Stimulated activated naive CD8-positive, alpha-beta T cell treated with anti-CD3 and anti-CD28 coated beads, Interleukin-15, amount 100 ng/mL, for 72 hours (primary cell): Measurements from ENCODE around the gene CUTA.

ENCODE experiments used
- ATAC-seq: fragments of 150-1000 bp; cut with Tn5 transposase; 2 replicates; pipeline ENCODE4 v1.10.0; 2021; ENCODE audit warnings: mild to moderate bottlenecking, moderate library complexity
- DNase-seq, 2 donors: peaks; one replicate each; pipeline ENCODE4 v3.0.0; 2021 to 2022
- H3K27ac Mint-ChIP-seq, 2 donors: one replicate each; pipeline ENCODE4 v1.8.0; 2022; ENCODE audit warnings: mild to moderate bottlenecking in 2 of 2, mixed read lengths in 2 of 2, moderate library complexity in 2 of 2
- H3K27me3 Mint-ChIP-seq: one replicate; pipeline ENCODE4 v1.8.0; 2022; ENCODE audit warnings: mixed read lengths
- H3K4me1 Mint-ChIP-seq: one replicate; pipeline ENCODE4 v1.8.0; 2022; ENCODE audit warnings: mild to moderate bottlenecking, mixed read lengths
- H3K4me3 Mint-ChIP-seq, 2 donors: one replicate each; pipeline ENCODE4 v1.8.0; 2022; ENCODE audit warnings: mild to moderate bottlenecking in 2 of 2, mixed read lengths in 2 of 2, moderate library complexity in 1 of 2
- H3K9me3 Mint-ChIP-seq, 2 donors: one replicate each; pipeline ENCODE4 v1.8.0; 2022; ENCODE audit warnings: mixed read lengths in 2 of 2

The CUTA gene

DNA sequence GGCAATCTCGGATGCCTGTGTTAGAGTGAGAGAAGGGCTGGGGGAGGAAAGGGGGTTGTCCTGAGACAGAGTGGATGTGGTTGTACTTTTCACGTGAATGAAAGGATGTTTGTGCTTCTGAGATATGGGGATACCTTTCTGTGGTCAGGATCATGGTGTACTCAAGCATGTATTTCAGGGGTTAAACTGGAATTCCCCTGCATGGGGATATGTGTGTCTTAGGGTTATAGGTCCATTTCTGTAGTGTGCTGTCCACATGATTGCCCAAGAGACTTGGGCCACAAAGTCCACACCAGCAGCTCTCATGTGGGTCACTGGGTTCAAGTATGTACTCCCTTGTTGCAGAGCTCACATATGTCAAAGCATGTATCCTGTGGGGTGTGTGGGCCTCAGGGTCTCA, 12.4 kb upstream of the CUTA start:
- DNase-seq: no peak
- Mint-ChIP-seq H3K4me1 (peaks cover 66% of the 10 kb centered on the region), H3K27me3 (no peaks in the 10 kb centered on the region), H3K4me3 (peak overlapping the region; percentile 80 to 83), H3K9me3 (no peaks in the 10 kb centered on the region), H3K27ac (no peak overlapping the region)
- ATAC-seq: peak; percentile 20

DNA sequence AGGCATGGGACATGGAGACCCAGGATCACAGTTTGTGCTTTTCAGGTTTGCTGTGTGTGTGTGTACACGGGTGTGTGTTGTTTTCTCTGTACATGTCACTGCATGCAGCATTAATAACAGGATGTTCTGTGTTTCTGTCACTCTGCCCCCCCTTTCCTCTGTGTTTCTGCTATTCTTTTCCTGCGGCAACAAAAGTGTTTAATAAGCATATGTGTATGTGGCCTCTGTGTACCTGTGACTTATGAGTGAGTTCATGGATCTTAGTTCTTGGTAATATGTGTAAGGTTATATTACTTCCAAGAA, 11.8 kb upstream of the CUTA start:
- DNase-seq (no peak), ATAC-seq (no peak)
- H3K9me3 Mint-ChIP-seq: no peaks in the 10 kb centered on the region
- H3K4me1 Mint-ChIP-seq: peaks cover 72% of the 10 kb centered on the region
- no peaks in the 10 kb centered on the region for H3K27me3 Mint-ChIP-seq
- peak overlapping the region; percentile 80 to 83 for H3K4me3 Mint-ChIP-seq
- peak overlapping the region in 1 of 2 donors; percentile 35 for H3K27ac Mint-ChIP-seq

DNA sequence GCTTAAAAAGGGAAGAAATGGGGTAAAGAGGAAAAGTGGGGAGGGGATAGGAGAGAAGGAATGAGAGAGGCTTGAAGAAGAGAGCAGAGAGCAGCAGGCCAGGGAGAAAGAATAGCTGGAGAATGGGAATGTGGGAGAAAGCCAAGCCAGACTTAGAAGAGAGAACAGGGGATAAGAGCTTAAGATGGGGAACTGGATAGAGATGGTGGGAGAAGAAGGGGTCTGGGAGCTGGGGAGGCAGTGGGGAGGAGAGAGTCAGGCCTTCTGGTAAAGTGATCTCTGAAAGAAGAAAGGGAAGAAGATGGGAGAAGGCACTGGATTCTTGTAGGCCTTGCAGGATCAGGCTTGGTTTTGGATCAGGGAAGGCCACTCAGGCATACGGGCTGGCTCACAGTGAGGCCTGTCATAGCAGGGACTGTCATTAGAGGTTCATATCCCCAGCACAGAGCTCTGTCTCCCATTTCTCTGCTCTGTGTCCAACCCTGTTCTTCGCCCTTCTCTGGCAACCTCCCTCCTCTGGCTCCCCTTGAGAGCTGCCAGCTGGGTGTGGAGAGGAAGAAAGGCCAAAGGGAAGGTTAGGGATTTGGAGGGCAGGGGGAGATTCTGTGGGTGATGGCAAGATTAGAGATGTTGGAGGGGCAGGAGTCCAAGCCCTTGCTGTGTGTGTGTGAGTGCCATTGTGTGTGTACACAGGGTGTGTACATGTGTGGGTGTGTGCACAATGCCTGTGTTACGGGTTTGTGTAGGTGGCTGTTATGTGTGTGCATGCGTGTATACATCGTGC, 11.3 kb upstream of the CUTA start:
- Mint-ChIP-seq H3K27me3 (no peaks in the 10 kb centered on the region), H3K27ac (peak overlapping the region in 1 of 2 donors; percentile 7), H3K4me1 (peaks cover 78% of the 10 kb centered on the region), H3K9me3 (peaks cover 0 to under 1% of the 10 kb centered on the region in 2 donors), H3K4me3 (peak overlapping the region; percentile 80 to 83)
- DNase-seq (no peak), ATAC-seq (no peak)

DNA sequence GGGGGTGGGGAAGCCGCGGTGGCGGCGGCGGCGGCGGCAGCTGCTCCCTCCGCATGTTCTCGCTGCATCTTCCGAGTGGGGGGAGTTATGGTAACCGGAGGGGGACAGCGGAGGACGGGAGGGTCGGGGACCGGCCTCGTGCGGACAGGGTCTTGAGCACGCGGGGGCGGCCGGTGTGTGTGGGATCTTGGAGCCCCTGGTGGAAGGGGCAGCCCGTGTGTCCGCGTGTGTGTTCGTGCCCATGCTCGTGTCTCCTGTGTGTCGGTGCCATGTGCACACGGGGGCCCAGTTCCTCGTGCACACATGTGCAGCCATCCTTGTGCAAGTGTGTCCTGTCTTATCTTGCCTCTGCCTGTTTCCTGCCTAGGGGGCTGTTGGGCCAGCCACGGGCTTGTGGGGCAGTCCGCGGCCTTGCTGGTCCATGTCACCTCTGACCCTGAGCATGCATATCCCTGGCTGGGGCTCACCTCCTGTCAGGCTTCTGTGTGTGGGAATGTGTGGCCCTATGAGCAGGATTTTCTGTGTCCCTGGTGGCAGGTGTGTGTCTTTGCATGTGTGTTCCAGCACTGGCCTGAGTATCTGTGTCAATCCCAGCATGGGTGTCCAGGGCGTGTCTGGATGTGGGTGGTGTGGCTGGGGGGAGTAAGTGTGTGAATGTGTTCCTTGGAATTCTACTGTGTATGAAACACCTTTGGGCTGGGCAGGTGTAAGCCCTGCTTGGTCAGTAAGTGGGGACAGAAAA, 10.5 kb upstream of the CUTA start:
- peaks cover 81% of the 10 kb centered on the region for H3K4me1 Mint-ChIP-seq
- ATAC-seq (no peak), DNase-seq (peak; percentile 47 to 53)
- peak overlapping the region; percentile 42 to 73 for H3K27ac Mint-ChIP-seq
- H3K4me3 Mint-ChIP-seq: peak overlapping the region; percentile 80 to 83
- H3K9me3 Mint-ChIP-seq: peaks cover 0 to 8% of the 10 kb centered on the region in 2 donors
- no peaks in the 10 kb centered on the region for H3K27me3 Mint-ChIP-seq

DNA sequence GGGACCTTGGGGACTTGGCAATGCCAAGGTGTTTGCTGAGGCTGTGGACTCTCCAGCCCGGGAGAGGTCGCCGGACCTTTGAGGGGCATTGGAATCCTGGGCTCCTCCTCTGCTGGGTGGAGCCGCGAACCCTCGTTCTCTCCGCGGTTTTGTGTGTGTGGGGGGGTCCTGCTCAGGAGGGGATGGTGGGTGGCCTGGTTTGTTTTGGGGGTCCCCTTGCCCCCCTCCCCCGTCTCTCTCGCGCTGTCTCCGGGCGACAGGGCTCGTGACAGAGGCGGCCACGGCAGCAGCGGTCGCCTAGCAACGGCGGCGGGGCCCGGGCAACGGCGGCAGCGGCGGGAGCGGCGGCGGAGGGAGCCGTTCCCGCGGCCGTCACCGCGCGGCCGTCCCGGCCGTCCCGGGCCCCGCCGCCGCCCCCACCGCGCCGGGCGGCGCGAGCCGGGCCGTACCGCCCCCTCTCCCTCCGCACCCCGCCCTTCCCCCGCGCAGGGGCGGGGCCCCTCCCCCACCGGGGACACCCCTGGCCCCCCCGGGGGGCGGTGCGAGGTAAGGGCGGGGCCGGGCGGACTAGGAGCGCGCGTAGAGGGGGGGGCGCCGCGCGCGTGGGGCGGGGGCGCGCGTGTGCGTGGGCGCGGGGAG, 9.8 kb upstream of the CUTA start:
- Mint-ChIP-seq H3K4me1 (peaks cover 78% of the 10 kb centered on the region), H3K9me3 (peaks cover 0 to 9% of the 10 kb centered on the region in 2 donors), H3K27ac (peak overlapping the region; percentile 80 to 94), H3K27me3 (no peaks in the 10 kb centered on the region), H3K4me3 (peak overlapping the region; percentile 83 to 96)
- no peak for ATAC-seq
- peak in 1 of 2 donors; percentile 57 for DNase-seq

DNA sequence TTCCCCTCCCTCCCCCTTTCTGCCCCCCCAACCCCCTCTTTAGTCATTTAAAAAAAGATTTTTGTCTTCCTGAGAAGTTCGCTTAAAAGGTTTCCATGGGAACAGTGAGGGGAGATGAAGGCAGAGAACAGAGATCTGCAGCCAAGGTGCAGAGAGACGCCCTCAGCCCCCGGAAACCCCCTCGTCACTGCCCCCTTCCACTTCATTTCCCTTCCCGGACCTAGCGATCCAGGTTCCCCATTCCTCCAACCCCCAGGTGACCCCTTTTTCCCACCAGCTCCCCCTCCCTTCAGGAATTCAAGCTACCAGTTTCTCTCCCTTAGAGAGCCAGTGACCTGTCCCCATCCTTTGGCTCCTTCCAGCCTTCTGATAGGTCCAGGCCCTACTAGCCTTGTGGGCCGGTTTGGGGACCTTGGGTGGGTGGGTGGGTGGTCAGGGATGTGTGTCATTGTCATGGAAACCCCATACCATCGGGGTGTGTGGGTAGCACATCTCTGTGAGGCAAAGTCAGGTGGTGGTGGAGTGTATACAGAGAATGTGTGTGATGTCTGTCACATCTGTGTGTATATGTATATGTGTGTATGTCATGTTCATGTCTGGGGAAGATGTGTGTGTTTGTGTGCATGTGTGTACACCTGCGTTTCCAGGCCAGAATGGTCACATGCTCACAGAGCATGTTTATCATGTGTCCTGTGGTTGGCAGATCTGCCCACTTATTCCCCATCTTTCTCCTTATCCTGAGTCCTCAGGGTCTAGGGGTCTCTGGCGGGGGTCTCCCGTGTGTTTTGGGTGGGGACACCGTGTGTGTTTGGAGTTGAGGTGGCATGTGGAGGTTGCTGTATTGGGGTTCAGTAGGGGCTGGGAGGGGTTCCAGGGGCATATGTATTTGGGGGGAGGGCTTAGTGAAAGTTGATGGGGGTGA, 8.9 kb upstream of the CUTA start:
- Mint-ChIP-seq H3K4me3 (peak overlapping the region; percentile 83 to 96), H3K9me3 (peaks cover 0 to 9% of the 10 kb centered on the region in 2 donors), H3K4me1 (peaks cover 70% of the 10 kb centered on the region), H3K27me3 (no peaks in the 10 kb centered on the region), H3K27ac (peak overlapping the region; percentile 80 to 94)
- DNase-seq (peak in 1 of 2 donors; percentile 35), ATAC-seq (peak; percentile 31)

DNA sequence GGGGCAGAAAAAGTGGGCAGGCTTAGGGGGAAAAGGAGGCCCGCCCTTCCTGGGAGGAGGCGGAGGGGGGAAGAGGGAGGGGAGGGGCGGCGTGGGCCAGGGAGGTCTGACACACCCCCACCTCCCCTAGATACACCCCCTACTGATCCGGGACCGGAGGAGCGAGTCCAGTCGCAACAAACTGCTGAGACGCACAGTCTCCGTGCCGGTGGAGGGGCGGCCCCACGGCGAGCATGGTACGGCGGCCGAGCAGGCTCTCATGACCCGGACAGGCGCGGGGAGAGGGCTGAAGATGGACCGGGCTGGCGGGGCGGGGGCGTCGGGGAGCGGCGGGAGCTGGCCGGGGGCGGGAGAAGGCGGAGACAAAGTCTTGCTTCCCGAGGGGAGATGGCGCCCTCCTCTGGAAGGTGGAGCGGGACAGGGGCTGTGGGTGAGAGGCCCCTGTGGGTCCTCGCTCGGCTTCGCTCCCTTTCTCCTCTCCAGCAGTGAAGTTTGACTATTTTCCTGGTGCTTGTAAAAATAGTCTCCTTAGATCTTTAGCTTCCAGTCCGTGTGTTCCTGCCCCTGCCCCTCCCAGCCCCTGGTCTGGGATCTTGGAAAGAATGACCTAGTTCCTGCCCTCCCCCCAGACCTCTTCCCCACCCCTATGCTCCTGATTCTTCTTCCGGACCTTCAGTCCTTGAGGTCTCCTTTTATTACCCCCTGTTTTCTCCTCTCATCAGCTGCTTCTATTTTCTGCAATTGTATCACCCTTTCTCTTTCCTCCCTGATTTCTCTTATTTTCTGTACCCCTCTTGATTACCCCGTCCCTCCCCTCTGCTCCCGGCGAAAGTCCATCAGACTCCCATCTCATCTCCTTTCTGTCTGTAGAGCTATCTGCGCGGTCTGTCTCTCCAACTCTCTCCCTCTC, 8.0 kb upstream of the CUTA start:
- H3K4me3 Mint-ChIP-seq: peak overlapping the region; percentile 83 to 96
- peak; percentile 78 for ATAC-seq
- peak overlapping the region; percentile 52 to 67 for H3K27ac Mint-ChIP-seq
- H3K9me3 Mint-ChIP-seq: peaks cover 0 to 9% of the 10 kb centered on the region in 2 donors
- peak; percentile 80 to 88 for DNase-seq
- H3K27me3 Mint-ChIP-seq: no peaks in the 10 kb centered on the region
- H3K4me1 Mint-ChIP-seq: peaks cover 70% of the 10 kb centered on the region

DNA sequence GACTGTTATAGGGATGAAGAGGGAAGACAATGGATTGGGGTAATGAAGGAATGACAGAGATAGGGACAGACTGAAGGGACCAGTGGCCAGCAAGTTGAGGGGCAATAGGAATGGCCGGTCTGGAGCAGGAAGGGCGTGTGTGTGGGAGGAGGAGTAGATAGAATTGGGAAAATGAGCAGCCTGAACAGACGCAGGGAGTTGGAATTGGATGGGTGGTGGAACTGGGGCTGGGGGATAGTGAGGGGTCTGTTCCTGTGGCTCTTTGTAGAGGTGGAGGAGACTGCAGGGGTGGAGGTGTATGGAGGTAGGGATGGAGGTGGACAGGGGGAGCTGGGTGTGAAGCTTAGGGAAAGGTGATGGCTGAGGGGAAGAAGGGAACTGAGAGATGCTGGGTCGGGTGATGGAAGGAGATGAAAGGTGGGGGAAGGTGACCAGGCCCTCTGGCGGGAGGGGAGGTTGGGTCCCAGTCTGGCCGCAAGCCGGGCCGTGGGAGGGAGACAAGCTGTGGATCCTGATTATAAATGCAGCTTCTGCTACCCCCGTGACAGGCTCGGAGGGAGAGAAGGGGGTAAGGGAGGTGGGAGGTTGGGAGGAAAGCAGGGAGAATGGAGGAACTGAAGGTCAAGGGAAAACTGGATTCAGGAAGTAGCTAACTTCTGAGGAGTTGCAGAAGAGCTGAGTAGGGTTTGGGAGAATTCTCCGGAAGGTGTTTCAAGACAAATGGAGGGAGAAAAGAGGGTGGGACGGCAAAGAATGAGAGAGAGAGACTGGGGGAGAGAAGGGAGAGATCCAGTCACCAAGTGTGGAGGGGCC, 7.2 kb upstream of the CUTA start:
- no peaks in the 10 kb centered on the region for H3K27me3 Mint-ChIP-seq
- DNase-seq (no peak), ATAC-seq (no peak)
- H3K27ac Mint-ChIP-seq: peak overlapping the region; percentile 60 to 79
- H3K4me3 Mint-ChIP-seq: peak overlapping the region; percentile 83 to 96
- peaks cover 0 to 9% of the 10 kb centered on the region in 2 donors for H3K9me3 Mint-ChIP-seq
- H3K4me1 Mint-ChIP-seq: peaks cover 62% of the 10 kb centered on the region

DNA sequence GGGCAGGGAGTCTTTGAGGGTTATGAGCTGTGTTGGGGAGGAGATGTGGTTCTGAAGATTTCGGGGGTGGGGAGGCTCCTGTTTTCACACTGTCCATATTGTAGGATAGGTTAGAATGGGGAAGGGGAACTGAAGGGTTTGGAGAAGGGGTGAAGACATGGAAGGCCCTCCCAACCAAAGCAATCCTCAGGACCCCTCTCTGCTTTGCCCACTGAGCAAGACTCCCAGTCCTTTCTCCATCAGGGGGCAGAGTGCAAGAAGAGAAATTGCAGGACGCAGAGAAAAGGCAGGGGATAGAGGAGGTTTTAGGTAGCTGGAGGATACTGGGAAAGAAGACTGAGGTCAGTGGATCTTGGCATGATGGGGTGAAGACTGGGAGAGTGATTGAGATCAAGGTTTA, 5.9 kb upstream of the CUTA start:
- Mint-ChIP-seq H3K9me3 (peaks cover 0 to 9% of the 10 kb centered on the region in 2 donors), H3K27me3 (no peaks in the 10 kb centered on the region), H3K27ac (no peak overlapping the region), H3K4me3 (peak overlapping the region in 1 of 2 donors; percentile 96), H3K4me1 (peaks cover 60% of the 10 kb centered on the region)
- ATAC-seq (no peak), DNase-seq (no peak)

DNA sequence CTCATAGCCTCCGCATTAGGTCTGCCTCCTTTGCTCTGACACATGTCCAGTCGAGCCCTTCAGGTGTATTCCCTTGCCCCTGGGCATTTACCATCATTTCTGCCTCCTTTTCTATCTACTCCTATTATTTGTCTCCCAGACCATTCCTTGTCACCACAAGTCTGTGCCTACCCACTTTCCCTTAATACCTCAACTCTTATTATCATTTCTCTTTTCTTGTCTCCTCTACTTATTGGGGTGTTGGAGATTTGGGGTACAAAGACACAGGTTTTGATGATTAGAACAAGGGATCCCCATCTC, 3.4 kb upstream of the CUTA start:
- no peak overlapping the region for H3K27ac Mint-ChIP-seq
- peak overlapping the region; percentile 49 to 75 for H3K4me3 Mint-ChIP-seq
- ATAC-seq (no peak), DNase-seq (no peak)
- peaks cover 0 to 9% of the 10 kb centered on the region in 2 donors for H3K9me3 Mint-ChIP-seq
- H3K27me3 Mint-ChIP-seq: no peaks in the 10 kb centered on the region
- H3K4me1 Mint-ChIP-seq: peaks cover 60% of the 10 kb centered on the region

DNA sequence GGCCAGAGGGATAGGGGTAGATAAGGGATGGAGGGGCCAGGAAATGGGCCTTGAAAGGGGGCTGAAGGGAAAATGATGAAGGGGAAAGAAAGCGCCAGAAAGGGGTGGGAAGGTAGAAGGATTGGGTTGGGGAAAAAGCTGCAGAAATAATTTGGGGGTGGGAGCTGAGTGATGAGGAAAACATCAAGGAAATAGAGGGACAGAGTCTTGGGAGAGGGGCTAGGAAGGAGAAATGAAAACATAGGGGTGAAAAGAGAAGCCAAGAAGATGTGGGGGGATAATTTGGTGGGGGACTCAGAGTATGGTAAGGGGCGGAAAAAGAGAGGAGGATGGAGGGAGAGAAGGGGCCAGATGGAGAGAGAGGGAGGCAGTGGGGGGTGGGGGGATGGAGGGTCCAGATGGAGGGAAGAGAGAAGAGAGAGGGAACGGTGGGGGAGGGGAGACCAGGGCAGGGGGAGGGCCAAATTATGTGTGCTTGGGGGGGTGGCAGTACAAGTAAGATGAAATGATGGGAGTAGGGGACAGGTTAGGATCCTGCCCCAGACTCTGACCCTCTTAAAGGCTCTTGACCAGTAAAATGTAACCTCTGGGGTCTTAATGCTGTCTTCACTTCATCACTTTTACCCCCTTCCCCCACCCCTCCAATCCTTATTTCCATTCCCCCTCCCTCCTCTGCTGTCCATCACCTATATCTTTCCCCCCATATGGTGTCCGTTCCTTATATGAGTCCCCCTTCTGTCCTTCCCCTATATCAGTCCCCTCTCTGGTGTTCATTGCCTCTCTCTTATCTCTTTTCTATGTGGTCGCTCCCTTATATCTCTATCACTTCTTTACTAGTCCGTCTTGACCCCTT, 2.8 kb upstream of the CUTA start:
- Mint-ChIP-seq H3K27ac (no peak overlapping the region), H3K27me3 (no peaks in the 10 kb centered on the region), H3K4me3 (peak overlapping the region; percentile 61 to 75), H3K9me3 (peaks cover 0 to 9% of the 10 kb centered on the region in 2 donors), H3K4me1 (peaks cover 65% of the 10 kb centered on the region)
- ATAC-seq: no peak
- no peak for DNase-seq

DNA sequence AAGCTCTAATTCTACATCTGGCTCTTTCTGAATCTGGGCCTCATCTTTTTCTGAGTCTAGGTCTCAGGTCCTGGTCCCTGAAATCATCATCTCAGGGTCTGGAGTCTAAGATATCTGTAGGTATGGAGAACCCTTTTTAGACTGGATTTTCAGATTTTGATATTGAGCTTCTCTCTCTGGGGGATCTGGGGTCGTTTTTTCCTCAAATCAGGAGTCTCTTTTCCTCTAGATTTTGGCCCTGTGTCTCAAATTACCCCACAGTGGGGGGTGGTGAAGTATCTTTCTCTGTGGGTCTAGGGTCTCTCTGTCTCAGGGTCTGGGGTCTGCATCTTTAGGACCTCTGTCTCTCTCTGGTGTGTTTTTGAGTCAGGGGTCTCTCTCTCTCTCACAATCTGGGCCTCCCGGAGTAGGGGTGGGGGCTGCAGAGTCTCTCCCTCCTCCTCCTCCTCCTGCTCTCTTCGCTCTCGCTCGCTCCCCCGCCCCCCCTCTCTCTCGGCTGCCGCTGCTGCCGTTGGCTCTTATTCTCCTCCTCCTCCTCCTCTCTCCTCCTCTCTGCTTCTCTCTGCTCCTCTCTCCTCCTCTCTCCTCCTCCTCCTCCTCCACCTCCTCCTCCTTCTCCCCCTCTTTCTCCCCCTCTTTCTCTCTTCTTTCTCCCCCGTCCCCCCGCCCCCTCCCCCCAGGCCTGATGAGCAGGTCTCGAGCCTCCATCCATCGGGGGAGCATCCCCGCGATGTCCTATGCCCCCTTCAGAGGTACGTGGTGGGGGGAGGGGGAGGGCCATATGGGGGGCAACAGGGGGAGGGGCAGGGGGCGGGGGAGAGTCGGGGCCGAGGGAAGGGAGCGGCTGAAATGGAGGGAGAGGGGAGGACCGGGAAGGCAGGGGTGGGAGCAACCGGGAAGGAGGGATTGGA, 1.9 kb upstream of the CUTA start, which contains the start of gene SYNGAP1:
Gene SYNGAP1 (plus strand): TSS at position 486 of the 911 bp plus-strand sequence. CDS start 200 bp downstream, at position 686.
- Mint-ChIP-seq H3K9me3 (peaks cover 0 to 9% of the 10 kb centered on the region in 2 donors), H3K4me3 (peak within 1 kb of the TSS; percentile 94 to 96), H3K27me3 (no peaks in the 10 kb centered on the region), H3K27ac (peak within 1 kb of the TSS; percentile 97 to 99), H3K4me1 (peaks cover 68% of the 10 kb centered on the region)
- DNase-seq (no peak), ATAC-seq (no peak)
